IMR-90 (cell line): Measurements from ENCODE around the gene ZNF609. TPM values are rescaled to one million over a fixed set of nuclear protein-coding genes. Genes with fewer than 3 reads are reported as not detected.

ENCODE experiments used
- ATAC-seq: fragments of 200-7000 bp; cut with Tn5 transposase; 2 replicates; pipeline ENCODE4 v1.9.1; 2020; ENCODE audit warnings: low read depth, mild to moderate bottlenecking, moderate library complexity
- BruUV-seq: library from RNA; stranded (reverse); fragments of 400-500 nt; replicated peaks from 2 replicates; lab custom pipeline; 2021; lab: Mats Ljungman, UMichigan
- CTCF ChIA-PET: fragments of 300-600 bp; formaldehyde crosslinking; extraction: SDS; loops from one replicate; lab custom pipeline; 2021; ENCODE audit warnings: antibody characterized with exemption; lab: Yijun Ruan, JAX
- POLR2A ChIA-PET: fragments of 300-600 bp; sonication (Branson Sonifier 250); formaldehyde crosslinking; loops from one replicate; lab custom pipeline; 2022; ENCODE audit warnings: antibody characterized with exemption; ENCODE audit not compliant: unreplicated experiment; lab: Charles Lee
- DNase-seq: peaks from one replicate; pipeline ENCODE4 v3.0.0; 2013
- H2AFZ ChIP-seq: replicated peaks from 2 replicates; pipeline ENCODE3; 2013; ENCODE audit warnings: low read length, mild to moderate bottlenecking; ENCODE audit not compliant: poor library complexity
- H2AK5ac ChIP-seq: 2 replicates; pipeline ENCODE4 v1.6.1; 2013; ENCODE audit warnings: low read depth, low read length, inconsistent platforms
- H2AK9ac ChIP-seq: replicated peaks from 2 replicates; pipeline ENCODE3; 2013; ENCODE audit warnings: mild to moderate bottlenecking, low read depth, low read length, moderate library complexity; ENCODE audit not compliant: poor library complexity
- H2BK120ac ChIP-seq: 2 replicates; pipeline ENCODE4 v1.6.1; 2013; ENCODE audit warnings: low read depth, low read length, inconsistent platforms
- H2BK15ac ChIP-seq: 3 replicates; pipeline ENCODE4 v1.6.1; 2013; ENCODE audit warnings: low read depth, low read length, inconsistent platforms
- H2BK20ac ChIP-seq: 2 replicates; pipeline ENCODE4 v1.6.1; 2013; ENCODE audit warnings: low read depth, mild to moderate bottlenecking, inconsistent platforms, low read length, moderate library complexity
- H2BK5ac ChIP-seq: 2 replicates; pipeline ENCODE4 v1.6.1; 2013; ENCODE audit warnings: mild to moderate bottlenecking, low read depth, low read length, inconsistent platforms; ENCODE audit not compliant: poor library complexity, severe bottlenecking
- H3K14ac ChIP-seq: replicated peaks from 2 replicates; pipeline ENCODE4 v1.6.1; 2013; ENCODE audit warnings: low read depth, low read length, inconsistent platforms
- H3K18ac ChIP-seq: 2 replicates; pipeline ENCODE4 v1.6.1; 2013; ENCODE audit warnings: low read depth, low read length, control low read depth
- H3K23ac ChIP-seq: 2 replicates; pipeline ENCODE4 v1.6.1; 2013; ENCODE audit warnings: low read depth, low read length, inconsistent platforms
- H3K27ac ChIP-seq: 2 replicates; pipeline ENCODE4 v1.5.1; 2013; ENCODE audit warnings: mild to moderate bottlenecking, control low read depth, low read length; ENCODE audit not compliant: insufficient read depth
- H3K27me3 ChIP-seq: 2 replicates; pipeline ENCODE4 v1.6.1; 2013; ENCODE audit warnings: low read length; ENCODE audit not compliant: control insufficient read depth, insufficient read depth
- H3K36me3 ChIP-seq: 2 replicates; pipeline ENCODE4 v1.6.1; 2013; ENCODE audit warnings: low read length, mixed read lengths; ENCODE audit not compliant: control insufficient read depth, insufficient read depth
- H3K4ac ChIP-seq: 2 replicates; pipeline ENCODE4 v1.6.1; 2013; ENCODE audit warnings: low read depth, low read length, inconsistent platforms
- H3K4me1 ChIP-seq: 2 replicates; pipeline ENCODE4 v1.6.1; 2013; ENCODE audit warnings: low read length, mixed read lengths; ENCODE audit not compliant: control insufficient read depth, insufficient read depth
- H3K4me2 ChIP-seq: 2 replicates; pipeline ENCODE4 v1.6.1; 2013; ENCODE audit warnings: low read depth, mild to moderate bottlenecking, control low read depth, low read length, moderate library complexity
- H3K4me3 ChIP-seq: 2 replicates; pipeline ENCODE4 v1.5.1; 2013; ENCODE audit warnings: low read depth, mild to moderate bottlenecking, control low read depth, low read length, moderate library complexity; ENCODE audit not compliant: insufficient read depth
- H3K56ac ChIP-seq: 2 replicates; pipeline ENCODE4 v1.6.1; 2013; ENCODE audit warnings: low read length, inconsistent platforms; ENCODE audit not compliant: insufficient read depth; ENCODE audit errors: extremely low read depth
- H3K79me1 ChIP-seq, 2 experiments: 2 replicates each; pipeline ENCODE4 v1.6.1; 2013; ENCODE audit warnings: low read length in 2 of 2, inconsistent platforms in 1 of 2, low read depth in 1 of 2
- H3K9ac ChIP-seq: 2 replicates; pipeline ENCODE4 v1.6.1; 2013; ENCODE audit warnings: low read depth, low read length, control low read depth
- H3K9me1 ChIP-seq: 2 replicates; pipeline ENCODE4 v1.6.1; 2013; ENCODE audit warnings: low read length, inconsistent platforms; ENCODE audit not compliant: insufficient read depth
- H3K9me3 ChIP-seq: 2 replicates; pipeline ENCODE4 v1.6.1; 2013; ENCODE audit warnings: low read length; ENCODE audit not compliant: control insufficient read depth, insufficient read depth
- H4K20me1 ChIP-seq: 2 replicates; pipeline ENCODE4 v1.6.1; 2013; ENCODE audit warnings: low read length, inconsistent platforms; ENCODE audit not compliant: insufficient read depth
- H4K5ac ChIP-seq: 2 replicates; pipeline ENCODE4 v1.6.1; 2013; ENCODE audit warnings: mild to moderate bottlenecking, low read depth, low read length, control low read depth
- H4K8ac ChIP-seq, 2 experiments: 2 replicates each; pipeline ENCODE4 v1.6.1; 2013; ENCODE audit warnings: low read depth in 2 of 2, low read length in 2 of 2, control low read depth in 1 of 2, inconsistent platforms in 1 of 2
- H4K91ac ChIP-seq: 2 replicates; pipeline ENCODE4 v1.6.1; 2013; ENCODE audit warnings: low read depth, low read length, inconsistent platforms; ENCODE audit not compliant: insufficient read depth
- BHLHE40 ChIP-seq: fragments of 150-350 bp; IDR thresholded peaks from 2 replicates; pipeline ENCODE4 v1.6.1; 2016; ENCODE audit warnings: mild to moderate bottlenecking, low read depth, low read length
- CEBPB ChIP-seq: IDR thresholded peaks from 2 replicates; pipeline ENCODE4 v1.6.1; 2012; ENCODE audit warnings: low read depth, low read length, improper control_type of control experiment
- CHD1 ChIP-seq: IDR thresholded peaks from 2 replicates; pipeline ENCODE4 v1.6.1; 2012; ENCODE audit warnings: low read depth, low read length, improper control_type of control experiment
- CTCF ChIP-seq: conservative IDR thresholded peaks from 2 replicates; pipeline ENCODE4 v1.5.1; 2012; ENCODE audit warnings: mild to moderate bottlenecking, low read depth, low read length, improper control_type of control experiment
- ELK1 ChIP-seq: fragments of 150-350 bp; IDR thresholded peaks from 2 replicates; pipeline ENCODE4 v1.6.1; 2016; ENCODE audit warnings: low read depth, mild to moderate bottlenecking, low read length, moderate library complexity, borderline replicate concordance
- FOS ChIP-seq: fragments of 150-350 bp; IDR thresholded peaks from 2 replicates; pipeline ENCODE4 v1.6.1; 2016; ENCODE audit warnings: low read depth, low read length
- MAZ ChIP-seq: IDR thresholded peaks from 2 replicates; pipeline ENCODE4 v1.6.1; 2012; ENCODE audit warnings: low read depth, mild to moderate bottlenecking, low read length, improper control_type of control experiment, moderate library complexity, borderline replicate concordance
- MXI1 ChIP-seq: IDR thresholded peaks from 2 replicates; pipeline ENCODE4 v1.6.1; 2012; ENCODE audit warnings: low read depth, mild to moderate bottlenecking, low read length, moderate library complexity, borderline replicate concordance
- NFE2L2 ChIP-seq: fragments of 150-350 bp; IDR thresholded peaks from 2 replicates; pipeline ENCODE4 v1.6.1; 2016; ENCODE audit warnings: low read depth, mild to moderate bottlenecking, low read length
- POLR2A ChIP-seq: IDR thresholded peaks from 2 replicates; pipeline ENCODE4 v1.6.1; 2012; ENCODE audit warnings: mild to moderate bottlenecking, low read depth, low read length
- RAD21 ChIP-seq: IDR thresholded peaks from 2 replicates; pipeline ENCODE4 v1.6.1; 2012; ENCODE audit warnings: low read length, improper control_type of control experiment
- RCOR1 ChIP-seq: IDR thresholded peaks from 2 replicates; pipeline ENCODE4 v1.6.1; 2012; ENCODE audit warnings: mild to moderate bottlenecking, low read length, improper control_type of control experiment; ENCODE audit not compliant: insufficient replicate concordance
- RFX5 ChIP-seq: IDR thresholded peaks from 2 replicates; pipeline ENCODE4 v1.8.0; 2012; ENCODE audit warnings: low read depth, mild to moderate bottlenecking, low read length, moderate library complexity
- SMC3 ChIP-seq: fragments of 150-350 bp; IDR thresholded peaks from 2 replicates; pipeline ENCODE4 v1.6.1; 2016; ENCODE audit warnings: low read depth, mild to moderate bottlenecking, antibody characterized with exemption, low read length, moderate library complexity
- USF2 ChIP-seq: fragments of 150-350 bp; IDR thresholded peaks from 2 replicates; pipeline ENCODE4 v1.6.1; 2017; ENCODE audit warnings: mild to moderate bottlenecking, antibody characterized with exemption, low read length, low read depth
- WGBS, 2 experiments: methylation state at CpG; one replicate each; pipeline versions ENCODE4 v1.1.5 to v1.1.7; 2013; ENCODE audit warnings: missing lambda C conversion rate in 2 of 2; ENCODE audit not compliant: insufficient read length in 1 of 2; ENCODE audit errors: extremely low coverage in 2 of 2; 5-methylcytosine and 5-hydroxymethylcytosine counted together
- dilution Hi-C: fragments of 300-500 bp; cut with HindIII; formaldehyde crosslinking; loops from one replicate; pipeline ENCODE4 v1.14.3; 2018; ENCODE audit warnings: low sequenced_read_pairs; ENCODE audit not compliant: unreplicated experiment
- in situ Hi-C: fragments of 300-500 bp; cut with MboI; formaldehyde crosslinking; loops from 3 replicates; pipeline ENCODE4 v1.14.3; 2019; ENCODE audit warnings: low sequenced_read_pairs, inconsistent platforms, mixed read lengths
- intact Hi-C: fragments of 100-400 bp; cut with micrococcal nuclease; formaldehyde crosslinking; loops from 2 replicates; pipeline ENCODE4 v1.10.0; 2022
- polyA plus RNA-seq, 3 experiments: library from polyadenylated mRNA; depleted of rRNA; stranded (reverse); fragments of >200 nt; gene quantifications; 2 replicates each; pipeline ENCODE4 v1.2.3, GENCODE V29; 2012; ENCODE audit warnings: low replicate concordance in 1 of 3
- total RNA-seq: library from RNA; depleted of rRNA; stranded (reverse); fragments of >200 nt; gene quantifications from 2 replicates; pipeline ENCODE4 v1.2.3, GENCODE V29; 2012

ZNF609 gene
- total and polyA plus RNA-seq, 2 of the 4 experiments (the other 2 are of a cell fraction), result 10.4 to 12.5 TPM

- Histone ChIP-seq H3K4ac (no peak overlapping the region), H3K56ac (no peak overlapping the region), H2AK5ac (no peak overlapping the region), H2AK9ac (no peak overlapping the region), H2BK5ac (no peak overlapping the region), H3K36me3 (peaks cover 4% of the 10 kb centered on the region), H3K27me3 (no peaks in the 10 kb centered on the region), H2BK20ac (no peak overlapping the region), H3K9ac (no peak overlapping the region), H4K91ac (no peak overlapping the region), H4K8ac (no peak overlapping the region), H3K4me2 (no peak overlapping the region), H4K20me1 (peaks cover 18% of the 10 kb centered on the region; the same call in 1 of the 2 replicates), H2BK15ac (no peak overlapping the region), H4K5ac (no peak overlapping the region), H3K14ac (no peak overlapping the region), H3K9me3 (no peaks in the 10 kb centered on the region), H3K27ac (no peak overlapping the region), H3K4me3 (no peak overlapping the region), H3K23ac (no peak overlapping the region; the same call in 1 of the 2 replicates), H3K4me1 (peaks cover 5% of the 10 kb centered on the region), H2AFZ (no peak overlapping the region), H2BK120ac (no peak overlapping the region), H3K9me1 (0 out of 2 replicates have a peak, but pooled peaks cover 4% of the 10 kb centered on the region), H3K79me1 (peaks cover 60 to 74% of the 10 kb centered on the region in 2 experiments), H3K18ac (no peak overlapping the region)
- dilution Hi-C loops, result no loop called here
- POLR2A ChIA-PET, result no interaction called here
- CTCF ChIA-PET, result interaction anchor here (0.6 kb wide), 2 partner anchors 135 to 191 kb away, joined by 3 to 4 read pairs; no protein-coding TSS in a partner anchor
- ATAC-seq, result no peak
- no peak for DNase-seq
- intact Hi-C loops, result no loop called here
- no CpG with 5 or more reads among the region's 5 CpGs for WGBS, 2 experiments
- BruUV-seq, result no TSS peak
- in situ Hi-C loops, result no loop called here
- TF ChIP-seq BHLHE40 (no peak), FOS (no peak), CEBPB (no peak), RCOR1 (no peak), RFX5 (no peak), CTCF (no peak), USF2 (no peak), POLR2A (no peak), MXI1 (no peak), NFE2L2 (no peak), RAD21 (no peak), MAZ (no peak), SMC3 (no peak), CHD1 (no peak), ELK1 (no peak)
Observed at GRCh38 chr15:64640146-64640871, 179.9 kb downstream of the ZNF609 start.
